H9 (cell line): ENCODE measurements around the gene EXOC3. TPM values are rescaled to one million over a fixed set of nuclear protein-coding genes. Genes with fewer than 3 reads are reported as not detected.

Experiments used
- DNase-seq: peaks from one replicate; pipeline ENCODE4 v3.0.0-alpha.2; 2017
- H2AFZ ChIP-seq: one replicate; pipeline ENCODE4 v1.6.1; 2013; ENCODE audit warnings: mild to moderate bottlenecking, low read length, control low read depth, moderate library complexity
- H2AK5ac ChIP-seq: 2 replicates; pipeline ENCODE4 v1.6.1; 2013; ENCODE audit warnings: low read length, control low read depth, mixed read lengths; ENCODE audit not compliant: insufficient read length
- H2BK120ac ChIP-seq: one replicate; pipeline ENCODE4 v1.6.1; 2013; ENCODE audit warnings: low read depth, mild to moderate bottlenecking, low read length, control low read depth, inconsistent platforms; ENCODE audit not compliant: poor library complexity, severe bottlenecking
- H2BK12ac ChIP-seq: 2 replicates; pipeline ENCODE4 v1.6.1; 2013; ENCODE audit warnings: low read length, control low read depth, mixed read lengths, low read depth; ENCODE audit not compliant: insufficient read length
- H2BK15ac ChIP-seq: 2 replicates; pipeline ENCODE4 v1.6.1; 2013; ENCODE audit warnings: low read depth, low read length, control low read depth
- H2BK20ac ChIP-seq: one replicate; pipeline ENCODE4 v1.6.1; 2013; ENCODE audit warnings: low read depth, mild to moderate bottlenecking, low read length, control low read depth, inconsistent platforms; ENCODE audit not compliant: poor library complexity, severe bottlenecking
- H2BK5ac ChIP-seq: 2 replicates; pipeline ENCODE4 v1.6.1; 2013; ENCODE audit warnings: low read length, control low read depth, mixed read lengths; ENCODE audit not compliant: insufficient read length
- H3K14ac ChIP-seq: 2 replicates; pipeline ENCODE4 v1.6.1; 2013; ENCODE audit warnings: low read length, control low read depth; ENCODE audit not compliant: insufficient read depth
- H3K18ac ChIP-seq: 2 replicates; pipeline ENCODE4 v1.6.1; 2013; ENCODE audit warnings: low read depth, mild to moderate bottlenecking, mixed read lengths, low read length, control low read depth; ENCODE audit not compliant: insufficient read length
- H3K23ac ChIP-seq: 2 replicates; pipeline ENCODE4 v1.6.1; 2013; ENCODE audit warnings: low read length, control low read depth, mixed read lengths, low read depth; ENCODE audit not compliant: insufficient read length
- H3K23me2 ChIP-seq: 2 replicates; pipeline ENCODE4 v1.6.1; 2013; ENCODE audit warnings: low read depth, mild to moderate bottlenecking, mixed read lengths, low read length, control low read depth; ENCODE audit not compliant: insufficient read length, poor library complexity, severe bottlenecking
- H3K27ac ChIP-seq: 2 replicates; pipeline ENCODE4 v1.5.1; 2013; ENCODE audit warnings: low read length, control low read depth, mixed read lengths, low read depth; ENCODE audit not compliant: insufficient read length
- H3K27me3 ChIP-seq: 2 replicates; pipeline ENCODE4 v1.6.1; 2013; ENCODE audit warnings: low read length, control low read depth, inconsistent platforms; ENCODE audit not compliant: insufficient read depth
- H3K4ac ChIP-seq: 2 replicates; pipeline ENCODE4 v1.6.1; 2013; ENCODE audit warnings: low read depth, mild to moderate bottlenecking, control low read depth, inconsistent platforms, low read length, moderate library complexity
- H3K4me1 ChIP-seq: 2 replicates; pipeline ENCODE4 v1.6.1; 2013; ENCODE audit warnings: low read length, control low read depth, inconsistent platforms; ENCODE audit not compliant: insufficient read depth
- H3K4me2 ChIP-seq: 2 replicates; pipeline ENCODE4 v1.6.1; 2013; ENCODE audit warnings: low read length, control low read depth, mixed read lengths; ENCODE audit not compliant: insufficient read length, insufficient read depth
- H3K56ac ChIP-seq: 2 replicates; pipeline ENCODE4 v1.6.1; 2013; ENCODE audit warnings: low read depth, mild to moderate bottlenecking, mixed read lengths, low read length, control low read depth; ENCODE audit not compliant: insufficient read length
- H3K79me1 ChIP-seq: 2 replicates; pipeline ENCODE4 v1.6.1; 2013; ENCODE audit warnings: low read depth, mild to moderate bottlenecking, moderate library complexity, low read length, control low read depth, inconsistent platforms; ENCODE audit not compliant: insufficient read depth, poor library complexity, severe bottlenecking
- H3K79me2 ChIP-seq: 2 replicates; pipeline ENCODE4 v1.6.1; 2013; ENCODE audit warnings: low read length, control low read depth, inconsistent platforms; ENCODE audit not compliant: insufficient read depth
- H3K9ac ChIP-seq: 2 replicates; pipeline ENCODE4 v1.6.1; 2013; ENCODE audit warnings: low read length, control low read depth, mixed read lengths; ENCODE audit not compliant: insufficient read length; ENCODE audit errors: extremely low read depth
- H3K9me3 ChIP-seq: one replicate; pipeline ENCODE4 v1.6.1; 2013; ENCODE audit warnings: low read depth, low read length, inconsistent platforms; ENCODE audit not compliant: control insufficient read depth
- H3T11ph ChIP-seq: one replicate; pipeline ENCODE4 v1.6.1; 2013; ENCODE audit warnings: mild to moderate bottlenecking, low read length, control low read depth, inconsistent platforms
- H4K20me1 ChIP-seq: one replicate; pipeline ENCODE4 v1.6.1; 2013; ENCODE audit not compliant: control insufficient read depth, insufficient read length, insufficient read depth
- H4K5ac ChIP-seq: 2 replicates; pipeline ENCODE4 v1.6.1; 2013; ENCODE audit warnings: low read depth, mild to moderate bottlenecking, mixed read lengths, low read length, control low read depth; ENCODE audit not compliant: insufficient read length
- H4K8ac ChIP-seq: replicated peaks from 2 replicates; pipeline ENCODE4 v1.6.1; 2013; ENCODE audit warnings: low read length, control low read depth, mixed read lengths, low read depth; ENCODE audit not compliant: insufficient read length
- H4K91ac ChIP-seq: 2 replicates; pipeline ENCODE4 v1.6.1; 2013; ENCODE audit warnings: low read depth, mild to moderate bottlenecking, moderate library complexity, mixed read lengths, low read length, control low read depth; ENCODE audit not compliant: insufficient read length
- H3K27ac Mint-ChIP-seq, 3 experiments: 2 replicates in 2 of 3; 3 replicates in 1 of 3; pipeline ENCODE4 v1.8.0; 2020 to 2021; ENCODE audit warnings: mixed read lengths in 3 of 3, mild to moderate bottlenecking in 1 of 3, moderate library complexity in 1 of 3
- H3K27me3 Mint-ChIP-seq: 2 replicates; pipeline ENCODE4 v1.8.0; 2021; ENCODE audit warnings: low read depth, mild to moderate bottlenecking, moderate library complexity, mixed read lengths
- H3K36me3 Mint-ChIP-seq, 3 experiments: 2 replicates in 2 of 3; 3 replicates in 1 of 3; pipeline ENCODE4 v1.8.0; 2020 to 2021; ENCODE audit warnings: low read depth in 3 of 3, mixed read lengths in 3 of 3; ENCODE audit not compliant: insufficient read depth in 1 of 3
- H3K4me1 Mint-ChIP-seq, 2 experiments: 2 replicates each; pipeline ENCODE4 v1.8.0; 2020; ENCODE audit warnings: mixed read lengths in 2 of 2
- H3K4me3 Mint-ChIP-seq, 2 experiments: 2 replicates in 1 of 2; 3 replicates in 1 of 2; pipeline ENCODE4 v1.8.0; 2020 to 2021; ENCODE audit warnings: mild to moderate bottlenecking in 2 of 2, mixed read lengths in 2 of 2, moderate library complexity in 1 of 2
- H3K9me3 Mint-ChIP-seq, 2 experiments: 2 replicates in 1 of 2; 3 replicates in 1 of 2; pipeline ENCODE4 v1.8.0; 2020; ENCODE audit warnings: mild to moderate bottlenecking in 2 of 2, mixed read lengths in 2 of 2, moderate library complexity in 1 of 2
- CTCF ChIP-seq: fragments of 200-600 bp; sonication (generic); conservative IDR thresholded peaks from 3 replicates; pipeline ENCODE4 v1.8.0; 2021; ENCODE audit warnings: antibody characterized with exemption, mild to moderate bottlenecking
- WGBS: extraction: QIAGEN DNeasy Blood & Tissue Kit; methylation state at CpG from one replicate; pipeline ENCODE4 v1.1.7; 2013; ENCODE audit warnings: missing lambda C conversion rate, low lambda C conversion rate, mixed read lengths; ENCODE audit not compliant: insufficient read length; ENCODE audit errors: extremely low coverage; 5-methylcytosine and 5-hydroxymethylcytosine counted together
- total RNA-seq: library from RNA; stranded (reverse); gene quantifications from 2 replicates; pipeline ENCODE4 v1.2.1, GENCODE V29; 2021

The EXOC3 gene
- total RNA-seq, 1 experiment from 2014 or later: 36.7 TPM

GRCh38 chr5:476814-477175 lies 33.8 kb downstream of the EXOC3 start:
- H3K9ac ChIP-seq: no peak overlapping the region
- H3K23ac ChIP-seq: no peak overlapping the region
- no peak overlapping the region for H3K18ac ChIP-seq
- no peak overlapping the region for H2BK15ac ChIP-seq
- WGBS: no CpG with 5 or more reads among the region's 9 CpGs
- H3K4me1 Mint-ChIP-seq: peaks cover 3 to 7% of the 10 kb centered on the region in 2 experiments
- no peaks in the 10 kb centered on the region for H3K79me1 ChIP-seq
- no peak overlapping the region for H3T11ph ChIP-seq
- no peak overlapping the region for H3K27ac Mint-ChIP-seq
- H3K4ac ChIP-seq: no peak overlapping the region
- H2BK5ac ChIP-seq: no peak overlapping the region
- no peaks in the 10 kb centered on the region for H3K79me2 ChIP-seq
- no peak overlapping the region for H2BK20ac ChIP-seq
- H2BK12ac ChIP-seq: no peak overlapping the region
- no peak for TF ChIP-seq CTCF
- H3K27ac ChIP-seq: no peak overlapping the region
- no peaks in the 10 kb centered on the region for H3K9me3 ChIP-seq
- no peak overlapping the region for H4K91ac ChIP-seq
- no peaks in the 10 kb centered on the region for H3K36me3 Mint-ChIP-seq
- DNase-seq: no peak
- H4K20me1 ChIP-seq: no peaks in the 10 kb centered on the region
- no peak overlapping the region for H4K8ac ChIP-seq
- no peak overlapping the region; the same call in 1 of the 2 replicates for H3K14ac ChIP-seq
- H3K4me1 ChIP-seq: no peaks in the 10 kb centered on the region
- H4K5ac ChIP-seq: no peak overlapping the region
- H3K27me3 Mint-ChIP-seq: peaks cover 48% of the 10 kb centered on the region
- H2BK120ac ChIP-seq: no peak overlapping the region
- H3K23me2 ChIP-seq: peaks cover 16% of the 10 kb centered on the region
- H3K4me2 ChIP-seq: no peak overlapping the region
- no peak overlapping the region for H2AFZ ChIP-seq
- no peak overlapping the region for H2AK5ac ChIP-seq
- H3K56ac ChIP-seq: no peak overlapping the region
- H3K4me3 Mint-ChIP-seq: no peak overlapping the region
- peaks cover 25% of the 10 kb centered on the region; the same call in 1 of the 2 replicates for H3K27me3 ChIP-seq
- no peaks in the 10 kb centered on the region for H3K9me3 Mint-ChIP-seq
